ENCODE results near the gene TEX29.

TEX29 gene

DNA sequence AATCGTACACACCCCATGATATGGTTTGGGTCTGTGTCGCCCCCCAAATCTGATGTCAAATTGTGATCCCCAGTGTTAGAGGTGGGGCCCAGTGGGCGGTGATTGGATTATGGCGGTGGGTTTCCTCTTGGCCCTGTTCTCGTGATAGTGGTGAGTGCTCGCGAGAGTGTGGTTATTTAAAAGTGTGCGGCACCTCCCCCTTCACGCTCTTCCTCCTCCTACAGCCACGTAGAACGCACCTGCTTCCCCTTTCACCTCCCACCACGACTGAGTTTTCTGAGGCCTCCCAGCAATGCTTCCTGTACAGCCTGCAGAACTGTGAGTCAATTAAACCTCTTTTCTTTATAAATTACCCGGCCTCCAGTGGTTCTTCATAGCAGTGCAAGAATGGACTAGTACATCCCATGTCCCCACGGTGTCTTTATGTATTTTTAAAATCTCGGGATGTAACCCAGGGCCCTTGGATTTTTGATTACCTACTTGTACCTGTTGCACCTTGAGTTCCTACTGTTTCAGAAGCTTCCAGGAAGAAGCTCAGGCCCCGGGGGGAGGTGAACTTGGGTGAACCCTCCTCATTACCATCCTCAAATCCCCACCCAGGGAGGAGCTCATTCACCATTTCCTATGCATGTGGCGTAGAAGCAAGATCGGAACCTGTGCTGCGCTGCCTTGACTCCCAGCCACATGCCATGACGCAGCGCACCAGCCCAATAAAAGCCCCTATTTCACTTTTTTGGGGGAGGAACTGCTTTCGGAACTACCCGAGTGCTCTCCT lies 52.4 kb downstream of the TEX29 start:
- no peak for DNase-seq

DNA sequence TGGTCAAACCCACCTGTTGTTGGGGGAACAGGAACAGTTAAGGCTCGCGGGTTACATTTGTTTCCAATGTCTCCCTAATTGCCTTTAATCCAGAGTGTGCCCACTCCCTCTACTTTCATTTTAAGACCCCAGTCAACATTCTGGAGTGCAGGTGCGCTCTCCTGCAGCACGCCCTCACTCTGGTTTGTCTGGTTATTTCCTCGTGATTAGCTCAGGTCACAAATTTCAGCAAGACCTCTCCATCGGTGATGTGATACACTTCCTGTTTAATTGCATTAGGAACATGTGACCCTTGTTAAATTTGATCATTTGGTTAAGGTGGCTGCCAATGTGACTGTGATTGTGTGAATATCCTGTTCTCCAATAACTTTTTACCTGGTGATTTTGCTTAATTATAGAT lies 53.0 kb downstream of the TEX29 start:
- DNase-seq, result no peak

DNA sequence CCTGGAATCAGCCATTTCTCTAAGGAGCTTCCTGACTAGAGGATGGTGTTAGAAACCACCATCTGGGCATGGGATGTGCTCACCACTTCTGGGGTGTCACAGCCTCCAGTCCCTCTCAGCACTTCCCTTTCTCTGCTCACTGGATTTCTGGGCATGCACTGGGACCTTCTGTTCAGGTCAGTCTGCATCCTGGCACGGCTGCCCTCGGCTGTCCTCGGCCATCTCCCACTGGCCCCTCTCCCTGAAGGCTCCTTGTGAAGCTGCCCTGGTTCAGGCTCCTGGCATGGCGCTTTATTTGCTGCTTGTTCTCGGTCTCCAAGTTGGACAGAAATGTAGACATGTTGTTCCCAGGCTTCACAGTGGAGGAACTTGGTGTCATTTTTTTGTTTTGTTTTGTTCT lies 60.0 kb downstream of the TEX29 start:
- DNase-seq, result no peak

DNA sequence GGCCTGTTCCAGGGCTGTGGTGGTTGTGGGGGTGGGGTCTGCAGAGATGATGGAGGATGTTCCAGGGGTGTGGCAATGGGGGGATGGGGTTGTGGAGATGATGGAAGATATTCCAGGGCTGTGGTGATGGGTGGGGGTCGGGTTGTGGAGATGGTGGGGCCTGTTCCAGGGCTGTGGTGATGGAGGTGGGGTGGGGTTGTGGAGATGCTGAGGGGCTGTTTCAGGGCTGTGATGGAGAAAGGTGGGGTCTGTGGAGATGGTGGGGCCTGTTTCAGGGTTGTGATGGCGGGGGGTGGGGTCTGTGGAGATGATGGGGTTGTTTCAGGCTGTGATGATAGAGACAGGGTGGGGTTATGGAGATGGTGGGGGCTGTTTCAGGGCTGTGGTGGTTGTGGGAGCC lies 62.0 kb downstream of the TEX29 start:
- DNase-seq, result no peak

DNA sequence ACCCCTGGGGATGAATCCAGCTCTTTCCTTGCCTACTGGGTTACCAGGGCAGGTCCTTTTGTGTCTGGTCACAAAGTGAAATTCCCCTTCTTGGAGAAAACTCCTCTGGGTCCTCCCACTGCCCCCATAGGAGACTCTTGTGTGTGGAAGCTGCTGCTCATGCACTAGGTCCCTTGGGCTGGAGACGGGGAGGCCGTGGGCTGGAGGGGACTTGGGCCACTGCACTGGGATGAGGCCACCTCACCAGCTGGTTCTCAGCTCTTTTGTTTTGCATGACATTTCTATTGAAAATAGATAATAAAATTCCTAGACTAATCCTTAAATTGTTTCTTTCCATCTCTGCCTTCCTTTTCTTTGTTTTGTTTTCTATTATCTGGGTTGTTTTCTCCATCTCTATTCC lies 62.4 kb downstream of the TEX29 start:
- DNase-seq, result no peak

DNA sequence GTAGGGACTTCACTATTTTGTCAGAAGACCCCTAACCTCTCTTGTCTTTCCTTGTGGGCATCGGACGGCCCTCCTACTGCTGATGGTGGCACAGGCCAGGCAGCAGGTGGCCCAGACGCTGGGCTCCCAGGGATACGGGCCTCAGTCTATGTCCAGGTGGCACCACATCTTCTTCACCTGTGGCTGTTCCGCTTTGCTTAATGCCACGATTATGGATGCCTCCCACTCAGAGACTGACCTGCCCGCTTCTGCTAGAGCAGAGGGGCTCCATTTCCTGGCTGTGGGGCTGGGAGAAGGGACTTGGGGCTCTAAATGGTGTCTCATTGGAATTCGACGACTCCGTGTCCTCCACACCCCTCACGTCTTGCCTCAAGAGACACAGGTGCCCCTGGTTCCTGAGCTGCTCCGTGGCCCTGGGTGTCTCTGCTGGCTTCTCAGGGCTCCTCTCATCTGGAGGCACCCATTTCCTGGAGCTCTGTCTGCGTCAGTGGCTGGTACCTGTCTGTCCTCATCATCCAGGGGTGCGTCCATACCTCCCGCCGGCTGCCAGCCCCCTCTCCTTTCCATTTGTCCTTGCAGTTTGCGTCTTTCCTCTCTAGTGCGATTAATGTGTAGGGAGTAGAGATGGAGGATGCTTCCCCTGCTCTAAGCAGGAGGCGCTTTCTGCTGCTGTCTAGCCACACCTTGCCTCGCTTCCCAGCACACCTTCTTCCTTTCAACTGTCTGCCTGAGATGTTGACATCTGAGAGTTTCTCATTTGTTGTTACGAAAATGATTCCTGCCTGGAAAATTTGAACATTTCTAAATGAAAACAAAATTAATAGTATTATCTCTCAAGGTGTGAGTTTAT lies 63.4 kb downstream of the TEX29 start:
- DNase-seq, result no peak

DNA sequence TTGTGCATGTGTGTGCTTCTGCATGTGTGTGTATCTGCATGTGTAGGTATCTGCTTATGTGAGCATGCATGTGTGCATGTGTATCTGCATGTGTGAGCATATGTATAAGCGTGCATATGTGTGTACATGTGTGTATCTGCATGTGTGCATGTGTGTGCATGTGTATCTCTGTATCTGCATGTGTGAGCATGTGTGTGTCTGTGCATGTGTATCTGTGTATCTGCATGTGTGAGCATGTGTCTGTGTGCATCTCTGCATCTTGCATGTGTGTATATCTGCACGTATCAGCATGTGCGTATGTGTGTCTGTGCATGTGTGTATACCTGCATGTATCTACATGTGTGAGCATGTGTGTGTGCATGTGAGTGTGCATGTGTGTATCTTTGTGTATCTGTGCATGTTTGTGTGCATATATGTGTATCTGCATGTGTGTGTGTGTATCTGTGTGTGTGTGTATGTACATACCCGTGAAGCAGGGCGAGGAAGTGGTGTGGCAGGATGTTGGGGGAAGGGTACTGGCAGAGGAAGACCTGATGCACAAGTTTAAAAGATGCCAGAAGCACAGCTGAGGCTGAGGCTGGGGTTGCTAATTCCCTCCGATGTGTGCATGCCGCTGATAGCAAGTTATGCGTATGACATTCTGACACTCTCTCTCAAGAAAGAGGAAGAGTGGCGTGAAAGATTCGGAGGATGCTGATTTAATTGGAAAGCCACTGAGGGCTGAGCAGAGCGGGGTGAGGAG lies 64.2 kb downstream of the TEX29 start:
- no peak for DNase-seq

DNA sequence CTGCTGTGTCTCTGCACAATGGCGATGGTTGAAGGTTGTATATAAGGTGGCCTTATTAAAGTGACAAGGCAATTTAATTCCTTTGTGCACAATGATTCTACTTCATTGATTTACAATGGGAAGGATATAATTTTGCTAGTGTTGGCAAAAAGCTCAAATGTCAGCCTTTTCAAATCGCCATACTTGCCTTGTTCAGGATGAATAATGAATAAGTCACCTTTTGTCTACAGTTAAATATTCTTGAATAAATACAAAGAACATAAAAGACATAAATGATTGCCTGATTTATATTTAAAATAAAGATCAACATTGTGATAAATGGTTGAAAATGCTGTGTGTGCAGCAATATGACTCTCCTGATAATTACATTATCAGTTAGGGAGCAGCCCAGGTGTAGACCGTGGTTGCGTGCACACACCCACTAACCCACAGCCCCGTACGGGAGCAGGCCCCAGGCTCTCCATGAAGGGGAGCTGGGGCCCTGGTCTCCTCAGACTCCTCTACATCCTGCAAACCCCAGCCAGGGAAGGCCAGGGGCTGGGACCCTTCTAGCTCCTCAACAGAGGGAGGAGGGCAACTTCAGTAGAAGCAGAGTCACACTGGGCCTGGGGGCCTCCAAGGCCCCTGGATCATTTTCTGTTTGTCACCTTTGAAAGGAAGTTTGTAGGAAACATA lies 64.9 kb downstream of the TEX29 start:
- DNase-seq, result no peak

DNA sequence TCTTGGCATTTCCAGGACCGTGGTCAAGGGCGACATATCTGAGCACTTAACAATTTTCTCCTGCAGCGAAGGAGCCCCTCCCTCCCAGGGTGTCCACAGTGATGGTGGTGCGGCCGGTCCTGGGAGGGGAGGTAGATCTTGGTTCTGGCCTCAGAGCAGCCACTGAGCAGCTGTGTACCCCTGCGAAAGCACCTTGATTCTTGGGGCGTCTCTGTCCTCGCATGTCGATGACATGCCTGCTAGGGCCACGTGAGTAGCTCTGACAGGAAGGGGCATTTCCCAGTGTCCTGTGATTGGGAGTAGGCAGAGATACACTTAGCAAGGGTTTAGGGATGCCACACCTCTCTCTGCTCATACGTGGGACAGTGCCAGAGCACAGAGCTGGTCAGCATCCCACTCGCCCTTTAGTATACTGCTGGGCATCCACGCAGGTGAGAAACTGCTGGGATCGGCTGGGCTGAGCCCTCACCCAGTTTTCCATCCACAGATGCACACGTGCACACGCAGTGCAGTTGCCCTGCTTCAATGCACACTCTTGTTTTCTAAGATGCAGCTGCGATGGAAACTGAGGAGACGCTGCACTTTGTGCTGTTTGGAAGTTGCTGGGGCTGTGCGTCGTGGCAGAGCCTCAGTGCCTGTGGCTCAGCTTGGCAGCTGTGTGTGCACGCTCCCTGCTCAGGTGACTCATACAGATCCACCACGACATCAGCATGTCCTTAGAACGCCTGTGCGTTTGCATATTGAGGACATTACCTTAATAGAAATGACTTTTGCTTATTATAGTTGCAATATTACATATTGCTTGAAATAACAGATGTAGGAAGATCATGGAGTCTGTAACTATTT lies 66.8 kb downstream of the TEX29 start:
- DNase-seq, result no peak

DNA sequence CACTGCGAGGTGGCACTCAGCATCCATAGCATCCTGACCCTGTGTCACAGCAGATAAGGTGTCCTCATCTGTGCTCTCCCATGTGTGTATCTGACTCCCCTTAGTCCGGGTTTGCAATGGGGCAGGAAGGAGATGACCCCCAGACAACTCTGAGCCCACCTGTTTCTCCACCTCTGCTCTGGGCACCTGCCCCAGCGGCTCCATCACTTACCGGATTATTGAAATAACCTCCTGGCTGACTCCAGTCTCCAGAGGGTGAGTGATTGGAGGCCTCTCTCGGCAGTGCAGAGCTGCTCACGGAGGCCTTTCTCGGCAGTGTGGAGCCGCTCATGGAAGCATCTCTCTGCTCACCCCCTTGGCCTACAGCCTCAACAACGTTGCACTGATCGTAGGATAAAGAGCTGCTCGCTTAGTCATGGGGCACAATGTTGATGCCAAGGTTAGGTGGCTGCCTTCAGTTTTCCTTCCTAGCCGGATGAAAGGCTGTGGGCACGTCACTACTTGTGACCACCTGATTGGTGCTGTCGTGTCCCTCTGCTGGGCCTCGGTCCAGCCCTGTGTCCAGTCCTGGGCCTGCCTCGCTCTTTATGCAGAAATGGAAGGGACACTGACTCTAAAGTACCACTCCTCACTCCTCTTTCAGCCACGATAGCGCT lies 67.6 kb downstream of the TEX29 start:
- no peak for DNase-seq

DNA sequence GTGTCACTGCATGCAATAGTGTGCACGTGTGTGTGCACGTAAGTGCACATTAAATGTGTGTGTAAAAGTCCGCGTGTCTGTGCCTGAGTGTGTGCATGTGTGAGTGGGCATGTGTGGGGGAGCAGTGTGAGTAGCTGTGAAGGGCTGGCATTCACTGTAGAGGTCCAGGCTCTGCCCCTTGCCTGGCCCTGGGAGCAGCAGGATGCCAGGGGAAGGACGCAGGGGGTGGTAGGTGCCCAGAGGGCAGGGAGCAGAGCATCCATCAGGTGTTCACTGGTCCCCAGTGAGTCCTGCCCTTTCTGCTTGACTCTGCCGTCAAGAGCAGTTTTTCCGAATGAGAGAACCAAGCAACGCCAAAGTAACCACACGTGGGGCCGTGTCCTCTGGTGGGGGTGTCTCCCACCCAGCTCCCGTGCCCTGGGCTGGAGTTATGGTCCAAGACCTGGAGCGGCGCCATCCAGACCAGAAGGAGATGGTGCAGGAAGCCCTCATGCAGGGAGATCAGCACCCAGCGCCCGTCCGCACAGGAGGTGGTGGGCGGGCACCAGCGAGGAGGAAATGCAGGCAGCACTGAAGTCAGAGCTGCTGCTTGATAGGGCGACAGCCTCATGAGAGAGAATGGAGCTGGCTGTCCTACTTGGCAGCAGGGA lies 68.5 kb downstream of the TEX29 start:
- no peak for DNase-seq

DNA sequence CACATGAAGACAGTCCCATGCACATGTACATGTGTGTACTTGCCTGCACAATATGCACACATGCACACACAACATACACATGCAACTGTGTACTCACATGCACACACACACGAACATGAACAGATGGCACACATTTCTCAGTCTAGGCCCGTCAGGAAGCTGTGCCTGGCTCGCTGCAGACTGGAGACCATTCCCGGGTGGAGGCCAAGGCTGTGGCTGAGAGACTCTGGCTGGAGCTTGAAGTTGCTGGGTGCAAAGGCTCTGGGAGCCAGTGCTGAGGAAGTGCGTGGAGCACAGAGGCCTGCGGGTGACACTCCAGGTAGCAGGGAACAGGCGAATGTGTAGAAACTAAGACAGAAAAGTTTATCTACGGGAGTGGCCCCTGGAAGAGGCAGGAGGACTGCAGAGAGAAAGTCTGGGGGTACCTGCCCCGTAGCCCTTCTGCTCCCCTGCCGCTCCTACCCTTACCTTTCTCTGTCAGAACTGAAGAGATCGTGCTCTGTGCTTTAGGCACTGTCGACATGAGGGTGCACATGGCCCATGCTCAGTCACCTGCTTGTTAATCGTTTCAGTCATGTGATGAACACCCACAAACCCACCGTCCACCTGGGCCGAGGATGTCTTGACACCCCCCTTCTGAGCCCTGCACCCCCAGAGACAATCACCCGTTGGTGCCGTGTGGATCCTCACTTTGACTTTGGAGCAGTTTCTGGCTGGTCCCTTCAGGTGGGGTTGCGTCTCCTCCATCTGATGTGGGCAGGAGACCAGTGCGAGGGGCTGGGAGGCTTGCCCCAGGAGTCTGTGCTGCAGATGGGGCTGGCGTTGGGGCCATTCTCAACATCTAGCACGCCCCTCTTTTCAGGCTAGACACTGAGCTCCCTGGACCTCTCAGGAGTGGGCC lies 69.4 kb downstream of the TEX29 start:
- DNase-seq, result no peak

DNA sequence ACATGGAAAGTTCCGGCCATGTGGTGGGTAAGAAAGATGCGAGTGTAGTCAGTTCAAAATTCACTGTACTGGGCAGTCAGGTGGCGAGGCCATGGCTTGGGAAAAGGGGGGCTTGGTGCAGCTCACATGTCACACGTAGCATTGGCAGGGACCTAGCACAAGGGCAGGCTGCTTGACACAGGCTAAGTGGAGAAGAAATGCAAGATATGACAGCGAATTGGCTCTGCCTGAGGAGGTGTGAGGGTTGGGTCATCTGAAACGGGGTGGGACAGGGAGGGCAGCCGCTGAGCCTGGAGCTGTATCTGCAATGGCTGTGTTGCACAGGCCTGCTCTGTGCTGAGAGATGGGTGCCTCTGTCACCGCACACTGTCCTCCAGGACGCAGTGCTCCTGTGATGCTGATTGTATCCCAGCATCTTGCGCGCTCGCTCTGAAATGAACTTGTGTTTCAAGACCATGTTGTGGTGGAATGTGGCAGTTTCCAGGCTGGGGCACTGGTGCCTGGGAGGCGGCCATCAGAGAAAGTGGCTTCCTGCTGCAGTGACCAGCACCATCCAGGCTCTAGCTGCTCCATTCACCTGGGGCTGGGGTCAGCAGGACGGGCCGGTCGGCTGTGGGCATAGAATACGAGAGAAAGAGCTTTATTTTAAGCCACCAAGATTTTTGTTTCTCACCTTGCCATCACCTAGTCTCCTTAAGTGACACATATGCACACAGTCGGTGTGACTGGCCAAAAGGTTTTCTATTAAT lies 70.3 kb downstream of the TEX29 start:
- no peak for DNase-seq

DNA sequence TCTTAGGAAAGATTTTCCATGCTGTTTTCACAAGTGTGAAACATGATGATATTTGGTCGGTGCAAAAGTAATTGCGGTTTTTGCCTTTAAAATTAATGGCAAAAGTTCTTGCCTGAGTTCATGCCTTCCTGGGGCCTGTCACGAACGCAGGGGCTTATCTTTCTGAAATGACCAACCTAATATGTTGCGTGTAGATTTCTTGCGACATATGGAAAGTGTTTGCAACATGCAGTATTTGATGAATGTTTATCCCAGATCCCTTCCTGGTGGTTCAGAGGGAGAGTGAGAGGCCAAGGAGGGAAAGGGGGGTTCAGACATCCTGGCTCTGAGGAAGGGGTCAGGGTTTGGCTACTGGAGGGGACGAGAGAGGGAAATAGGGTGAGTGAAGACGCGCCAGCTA lies 72.0 kb downstream of the TEX29 start:
- DNase-seq, result no peak

DNA sequence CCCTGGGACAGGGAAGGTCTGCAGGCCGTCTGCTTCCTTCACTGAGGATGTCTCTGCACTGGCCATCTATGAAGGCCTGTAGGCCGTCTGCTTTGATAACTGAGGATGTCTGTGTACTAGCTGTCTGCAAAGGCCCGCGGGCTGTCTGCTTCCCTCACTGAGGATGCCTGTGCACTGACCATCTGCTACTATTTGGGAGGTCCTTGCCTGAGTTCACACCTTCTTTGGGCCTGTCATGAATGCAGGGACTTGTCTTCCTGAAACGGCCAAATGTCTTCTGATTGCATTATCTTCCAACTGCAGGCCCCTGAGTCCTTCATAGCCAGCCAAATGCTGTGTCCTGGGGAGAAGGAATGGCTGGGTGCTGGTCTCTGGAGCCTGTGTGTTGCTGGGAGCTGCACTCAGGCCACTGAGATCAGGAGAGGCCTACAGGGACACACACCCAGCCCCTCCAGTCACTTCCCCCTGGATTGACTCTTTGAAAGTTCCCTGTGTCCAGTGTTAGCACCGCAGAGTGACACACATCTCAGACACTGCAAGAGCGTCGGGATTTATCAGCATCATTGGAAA lies 72.9 kb downstream of the TEX29 start:
- no peak for DNase-seq
